Left kidney (tissue), 2 donors: ENCODE data around the gene MMP15. TPM values are rescaled to one million over a fixed set of nuclear protein-coding genes. Genes with fewer than 3 reads are reported as not detected.

Experiments
- DNase-seq: peaks from one replicate; pipeline ENCODE4 v3.0.0-alpha.2; 2013
- polyA plus RNA-seq: library from polyadenylated mRNA; unstranded; fragments of 120-200 nt; gene quantifications from one replicate; pipeline ENCODE4 v1.2.1, GENCODE V29; 2013; ENCODE audit not compliant: insufficient read length

MMP15 gene
- polyA plus RNA-seq, 1 donor = 12.1 TPM

DNA sequence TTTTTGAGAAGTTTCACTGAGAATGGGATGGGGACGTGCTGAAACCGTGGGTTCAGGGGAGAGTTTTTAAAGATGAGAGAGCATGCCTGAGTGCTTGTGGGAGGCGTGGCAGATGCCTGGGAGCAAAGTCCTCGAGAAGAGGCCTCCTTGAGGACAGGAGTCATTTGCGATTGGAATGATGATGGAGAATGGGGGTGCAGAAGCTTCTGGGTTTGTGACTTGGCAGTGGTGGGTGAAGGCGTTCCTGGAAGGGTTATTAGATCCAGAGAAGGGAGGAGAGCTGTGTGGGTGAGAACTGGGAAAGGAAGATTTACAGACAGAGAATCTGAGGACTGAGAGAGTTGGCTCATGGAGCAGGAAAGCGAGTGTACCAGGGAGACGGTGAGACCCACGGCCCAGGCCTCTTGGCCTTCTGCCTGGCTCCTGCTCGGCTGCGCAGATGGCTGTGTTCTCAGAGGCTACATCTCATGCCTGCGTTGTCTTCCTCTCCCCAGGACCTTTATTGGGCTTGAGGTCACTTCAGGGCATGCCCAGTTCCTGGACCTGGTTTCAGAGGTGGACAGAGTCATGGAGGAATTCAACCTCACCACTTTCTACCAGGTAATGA is 8.6 kb upstream of the MMP15 start:
- DNase-seq = no peak

DNA sequence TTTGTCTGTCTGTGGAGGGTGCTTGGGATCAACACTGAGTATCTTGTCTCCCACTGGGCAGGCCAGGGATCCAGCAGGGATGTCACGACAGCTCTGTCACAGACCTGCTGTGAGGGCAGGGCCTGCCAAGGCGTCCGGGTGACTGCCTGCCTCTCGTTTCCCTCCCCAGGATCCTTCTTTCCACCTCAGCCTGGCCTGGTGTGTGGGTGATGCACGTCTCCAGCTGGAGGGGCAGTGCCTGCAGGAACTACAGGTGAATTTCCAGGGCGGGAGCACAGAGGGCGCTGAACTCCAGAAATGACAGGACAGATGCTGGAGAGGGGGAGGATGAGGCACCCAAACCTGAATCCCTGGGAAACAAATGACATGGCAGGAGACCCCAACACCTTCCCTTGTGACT is 6.8 kb upstream of the MMP15 start:
- no peak for DNase-seq

DNA sequence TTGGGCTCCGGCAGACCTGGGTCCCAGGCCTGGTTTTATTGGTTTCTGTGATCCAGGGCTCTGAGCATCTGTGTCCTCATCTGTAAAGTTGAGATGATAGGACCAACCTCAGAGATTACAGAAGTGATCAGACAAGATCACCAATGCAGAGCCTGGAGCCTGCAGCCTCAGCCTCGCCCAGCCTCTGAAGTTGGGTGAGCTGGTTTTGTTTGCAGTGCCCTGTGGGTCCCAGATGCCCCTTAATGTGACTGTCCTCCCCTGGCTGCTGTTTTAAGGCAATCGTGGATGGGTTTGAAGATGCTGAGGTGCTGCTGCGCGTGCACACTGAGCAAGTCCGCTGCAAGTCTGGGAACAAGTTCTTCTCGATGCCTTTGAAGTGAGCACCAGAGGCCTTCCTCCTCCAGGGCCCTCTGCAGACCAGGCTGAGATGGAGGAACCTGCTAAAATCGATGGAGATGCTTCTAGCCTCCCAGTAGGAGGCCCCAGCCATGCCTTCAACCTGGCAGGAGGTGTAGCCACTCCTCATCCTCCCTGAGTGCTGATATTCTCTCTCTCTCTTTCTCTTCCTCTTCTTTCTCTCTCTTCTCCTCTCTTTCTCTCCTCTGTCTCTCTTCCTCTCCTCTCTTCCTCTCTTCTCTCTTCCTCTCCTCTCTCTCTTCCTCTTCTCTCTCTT is 5.6 kb upstream of the MMP15 start:
- no peak for DNase-seq

DNA sequence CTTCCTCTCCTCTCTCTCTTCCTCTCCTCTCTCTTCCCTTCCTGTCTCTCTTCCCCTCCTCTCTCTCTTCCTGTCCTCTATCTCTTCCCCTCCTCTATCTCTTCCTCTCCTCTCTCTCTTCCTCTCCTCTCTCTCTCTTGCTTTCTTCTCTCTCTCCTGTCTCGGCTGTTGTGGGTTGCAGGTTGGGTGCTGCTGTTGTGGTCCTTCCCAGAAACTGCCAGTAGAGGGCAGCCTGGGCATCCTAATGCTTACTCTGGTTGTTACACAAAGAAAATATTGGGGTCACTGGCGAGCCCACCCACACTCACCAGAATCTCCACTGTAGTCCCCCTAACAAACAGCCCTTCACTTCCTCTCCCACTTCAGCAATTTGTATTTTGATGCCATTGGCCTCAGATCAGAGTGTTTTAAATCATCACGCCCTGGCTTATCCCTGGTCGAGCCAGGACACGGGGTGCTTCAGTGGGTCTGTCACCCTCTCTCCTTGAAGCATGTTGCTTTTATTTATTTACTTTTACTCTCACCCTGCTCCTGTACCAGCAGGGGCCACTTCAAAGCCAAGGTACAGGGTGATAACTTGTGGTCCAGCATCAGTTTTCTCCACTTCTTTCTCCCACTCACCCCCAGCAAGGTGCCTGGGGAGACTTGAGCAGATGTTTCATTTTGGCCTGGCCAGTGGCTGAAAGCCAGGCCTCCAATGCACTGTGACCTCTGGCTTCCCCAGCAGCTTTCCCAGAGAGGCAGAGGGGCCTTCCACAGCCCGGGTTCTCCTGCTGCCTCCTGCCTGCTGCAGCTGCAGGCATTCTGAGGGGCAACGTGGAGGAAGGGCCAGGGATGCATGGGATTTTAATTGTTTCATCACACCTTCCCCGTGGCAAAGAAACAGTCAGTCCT is 4.7 kb upstream of the MMP15 start:
- DNase-seq = no peak

DNA sequence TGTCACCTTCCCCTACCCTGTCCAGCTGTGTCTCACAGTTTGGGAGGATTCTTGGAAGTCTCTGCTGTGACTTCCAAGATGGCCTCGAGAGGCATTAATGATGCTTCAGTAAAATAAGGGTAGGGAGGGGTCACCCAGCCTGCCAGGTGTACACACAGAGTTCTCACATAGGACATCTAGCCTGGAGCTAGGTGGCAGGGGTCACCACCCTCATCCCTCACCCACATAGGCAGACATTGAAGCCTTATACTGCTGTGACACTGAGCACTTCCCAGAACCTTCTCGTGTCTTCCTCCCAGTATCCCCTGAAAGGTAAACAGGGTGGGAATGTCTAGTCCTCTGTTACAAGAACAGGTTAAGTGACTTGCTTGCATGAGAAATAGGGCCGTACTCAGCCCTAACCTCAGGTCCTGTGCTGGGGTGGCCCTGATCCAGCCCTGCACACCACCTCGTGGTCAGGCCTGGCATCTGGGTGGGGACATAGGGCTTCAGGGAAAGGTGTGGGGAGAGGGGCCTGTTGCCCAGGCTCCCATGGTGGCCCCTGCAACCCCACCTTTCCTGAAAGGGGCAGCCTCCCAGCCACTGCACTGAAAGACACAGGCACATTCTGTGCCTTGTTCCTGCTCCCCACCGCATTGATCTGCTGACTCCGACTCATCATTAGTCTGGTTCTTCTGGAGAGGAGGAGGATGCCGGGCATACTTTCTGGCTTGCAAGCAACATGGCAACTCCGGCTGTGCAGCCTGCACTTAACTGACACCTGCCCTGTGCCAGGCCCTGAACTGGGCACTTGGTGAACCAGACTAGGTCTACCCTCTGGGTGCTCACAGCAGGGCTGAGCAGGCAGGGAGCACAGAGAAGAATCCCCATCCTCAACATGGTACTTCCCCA is 3.6 kb upstream of the MMP15 start:
- no peak for DNase-seq

DNA sequence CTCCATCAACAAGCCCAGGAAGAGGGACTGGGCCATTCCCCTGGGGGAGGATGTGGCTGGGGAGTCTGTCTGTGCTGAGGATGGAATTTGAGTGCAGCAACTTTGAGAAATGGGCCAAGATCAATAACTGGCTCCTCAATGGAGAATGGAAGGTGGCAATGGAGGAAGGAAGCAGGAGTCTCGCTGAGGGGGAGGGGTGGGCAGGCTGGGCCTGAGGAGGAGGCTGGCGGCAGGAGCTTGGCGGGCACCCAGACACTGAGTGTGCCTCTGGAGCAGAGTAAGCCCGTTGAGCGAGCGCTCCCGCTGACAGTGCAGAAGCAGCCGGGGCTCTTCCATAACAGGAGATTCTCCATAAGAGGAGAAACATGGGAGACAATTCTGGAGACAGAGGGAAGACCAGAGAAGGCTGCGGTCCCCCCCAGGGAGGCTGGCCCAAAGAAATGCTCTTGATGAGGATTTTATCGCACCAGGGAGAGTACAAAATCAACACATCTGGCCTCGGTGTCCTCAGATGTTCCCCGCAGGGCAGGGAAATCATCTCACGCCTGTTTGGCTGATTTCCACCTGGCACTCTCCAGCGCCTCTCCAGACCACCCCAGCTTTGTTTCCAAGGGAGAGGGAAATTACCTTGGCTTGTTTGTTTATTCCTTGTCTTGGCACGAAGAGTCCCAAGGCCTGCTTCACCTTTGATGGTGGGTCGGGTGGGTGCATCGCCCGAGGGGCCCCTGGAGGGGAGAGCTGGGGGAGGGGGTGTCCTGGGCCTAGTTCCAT is 2.8 kb upstream of the MMP15 start:
- no peak for DNase-seq

DNA sequence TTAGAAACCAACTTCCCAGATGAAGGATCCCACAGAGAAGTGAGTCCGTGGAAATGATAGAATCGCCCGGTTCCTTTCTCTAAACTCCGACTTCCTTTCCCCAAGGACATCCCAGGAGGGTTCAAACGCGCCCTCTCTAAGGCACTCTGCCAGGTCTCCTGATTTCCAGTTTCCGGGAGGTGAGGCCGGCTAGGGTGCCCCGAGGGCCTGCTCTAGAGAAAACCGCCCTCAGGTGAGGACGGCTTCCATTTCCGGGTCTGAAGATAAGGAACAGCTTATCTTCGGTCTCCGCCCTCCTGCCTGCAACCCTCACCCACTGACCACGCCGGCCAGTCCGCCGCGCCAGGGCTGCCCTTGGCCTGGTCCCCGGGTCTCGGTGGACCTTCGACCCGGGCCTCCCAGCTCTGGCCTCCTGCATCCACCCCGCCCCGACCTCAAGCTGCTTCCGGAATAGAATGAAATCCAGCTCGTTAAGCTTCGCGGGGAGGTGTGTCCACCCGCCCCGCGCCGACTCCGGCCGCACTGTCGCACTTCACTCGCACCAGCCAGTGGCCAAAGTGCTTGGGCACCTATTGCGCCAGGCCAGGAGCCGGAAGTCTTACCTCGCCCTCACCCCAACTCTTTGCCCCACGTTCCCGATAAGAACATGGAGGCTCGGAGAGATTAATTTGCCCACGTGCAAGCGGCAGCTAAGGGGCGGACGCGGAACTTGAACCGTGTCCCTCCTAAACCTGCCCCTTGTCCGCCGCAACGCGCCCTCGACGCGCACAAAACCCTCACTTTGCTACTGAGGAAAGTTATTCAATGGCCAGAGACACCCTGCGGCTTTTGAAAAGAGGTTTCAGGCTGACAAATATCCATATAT is 836 bp upstream of the MMP15 start:
- no peak for DNase-seq

DNA sequence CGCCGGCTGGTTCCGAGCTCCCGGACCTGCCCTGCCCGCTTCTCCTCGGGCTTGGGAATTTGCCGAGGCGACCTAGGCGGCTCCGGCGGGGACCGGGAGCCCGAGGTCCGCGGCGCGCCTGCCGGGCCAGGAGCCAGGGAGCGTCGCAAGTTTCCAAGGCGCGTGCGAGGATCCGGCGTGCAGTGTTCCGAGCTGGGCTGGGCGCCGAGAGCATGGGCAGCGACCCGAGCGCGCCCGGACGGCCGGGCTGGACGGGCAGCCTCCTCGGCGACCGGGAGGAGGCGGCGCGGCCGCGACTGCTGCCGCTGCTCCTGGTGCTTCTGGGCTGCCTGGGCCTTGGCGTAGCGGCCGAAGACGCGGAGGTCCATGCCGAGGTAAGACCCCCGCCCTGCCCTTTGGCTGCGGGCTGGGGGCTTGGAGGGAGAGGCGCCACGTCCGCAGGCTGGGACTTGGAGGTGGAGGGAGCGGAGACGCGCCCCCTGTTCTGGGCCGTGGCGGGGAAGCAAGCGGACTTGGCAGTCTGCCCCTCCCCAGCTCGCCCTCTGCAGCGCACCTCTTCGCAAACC is 668 bp downstream of the MMP15 start:
- no peak for DNase-seq

DNA sequence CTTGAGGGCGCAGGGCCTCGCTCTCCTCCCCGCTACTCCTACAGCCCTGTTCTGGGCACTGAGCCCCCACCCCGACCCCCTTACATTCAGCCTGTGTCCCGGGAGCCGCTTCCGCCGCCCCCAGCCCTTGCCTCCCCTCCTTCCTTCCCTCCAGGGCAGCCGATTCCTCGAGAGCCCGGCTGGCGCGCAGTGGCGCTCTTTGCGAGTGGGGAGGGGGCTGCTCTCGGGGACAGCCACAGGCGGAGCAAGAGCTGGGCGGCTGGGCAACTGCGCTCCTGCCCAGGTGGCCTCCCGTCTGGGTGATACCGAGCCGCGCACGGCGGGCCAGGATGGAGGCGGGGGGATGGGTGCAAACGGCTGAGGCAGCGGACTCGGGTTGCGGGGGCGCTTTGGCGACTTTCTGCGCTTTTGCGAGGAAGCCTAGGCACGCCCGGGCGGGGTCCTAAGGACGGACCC is 1.2 kb downstream of the MMP15 start:
- no peak for DNase-seq

DNA sequence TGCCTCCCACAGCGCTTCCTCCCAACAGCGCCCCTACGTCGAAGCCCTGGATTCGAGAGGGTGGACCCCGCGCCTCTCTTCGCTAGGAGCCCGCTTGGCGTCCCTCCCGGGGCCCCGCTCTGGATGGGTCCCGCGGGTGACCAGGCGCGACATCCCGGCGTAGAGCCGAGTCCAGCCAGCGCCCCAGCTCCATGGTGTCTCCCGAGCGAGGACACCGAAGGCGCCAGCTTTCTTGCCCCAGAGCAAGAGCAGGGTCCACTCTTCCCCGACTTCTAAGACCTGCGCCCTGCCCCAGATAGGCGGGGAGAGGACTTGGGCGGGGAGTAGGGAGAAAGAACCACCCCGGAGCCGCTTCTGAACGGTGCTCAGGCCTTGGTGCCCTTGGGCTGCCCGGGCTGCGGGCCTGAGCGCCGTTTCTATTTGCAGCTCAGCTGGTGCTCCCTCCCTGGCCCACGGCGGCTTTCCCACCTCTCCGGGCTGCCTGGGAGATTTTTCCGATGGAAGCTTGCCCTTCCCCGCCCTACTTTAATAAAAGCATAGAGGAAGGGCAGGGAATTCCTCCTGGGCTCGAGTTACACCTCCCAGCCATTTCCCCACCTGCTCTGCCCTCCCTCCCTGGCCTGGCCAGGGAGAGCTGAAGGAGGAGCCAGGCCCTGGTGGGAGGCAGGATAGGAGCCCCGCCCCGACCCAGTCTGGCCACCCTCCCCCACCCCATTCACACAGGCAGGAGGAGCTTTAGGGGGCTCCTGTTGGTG is 1.8 kb downstream of the MMP15 start:
- no peak for DNase-seq

DNA sequence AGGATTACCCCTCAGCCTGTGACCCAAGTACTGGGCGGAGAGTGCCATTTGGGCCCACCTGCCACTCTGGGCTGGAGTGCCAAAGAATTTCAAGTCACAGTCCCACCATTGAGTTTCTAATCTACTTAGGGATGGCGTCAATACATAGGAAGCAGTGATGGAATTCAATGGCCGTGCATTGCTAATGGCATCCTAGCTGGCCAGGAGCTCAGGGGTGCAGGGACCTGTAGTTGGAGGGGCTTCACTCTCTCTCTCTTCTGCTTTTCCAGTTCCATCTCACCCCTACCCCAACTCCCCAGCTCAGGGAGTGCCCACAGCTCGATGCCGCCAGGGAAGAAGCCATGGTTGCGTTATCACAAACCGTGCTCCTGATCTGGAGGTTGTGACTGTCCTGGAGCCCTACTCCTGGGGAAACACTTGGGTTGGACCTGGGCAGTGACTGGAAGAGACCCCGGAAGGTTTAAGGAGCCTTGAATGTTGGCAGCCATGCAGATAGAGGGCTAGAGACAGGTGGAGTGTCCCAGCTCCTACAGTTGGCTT is 2.4 kb downstream of the MMP15 start:
- DNase-seq = no peak

DNA sequence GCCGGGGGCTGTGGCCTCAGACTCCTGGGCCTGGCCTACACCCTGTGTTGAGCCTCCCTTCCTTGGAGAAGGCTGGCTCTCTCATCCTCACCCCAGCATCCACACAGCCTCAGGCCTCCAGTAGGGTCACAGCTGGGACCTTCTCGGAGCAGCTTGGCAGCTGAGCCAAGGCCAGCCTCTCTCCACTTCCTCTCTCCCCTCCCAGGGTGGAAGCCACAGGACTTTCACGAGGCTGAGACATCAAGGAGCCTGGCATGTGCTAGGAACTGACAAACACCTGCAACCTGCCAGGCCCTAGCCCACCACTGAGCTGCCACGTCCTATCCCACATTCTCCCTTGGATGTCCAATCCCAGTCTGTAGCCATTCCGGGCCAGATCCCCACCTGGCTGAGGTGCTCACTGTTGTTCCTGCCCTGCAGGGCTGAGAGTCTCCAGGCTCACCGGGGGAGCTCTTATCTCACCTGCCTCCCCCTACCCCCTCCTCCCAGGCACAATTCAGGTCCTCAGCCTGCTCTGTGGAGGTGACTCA is 3.1 kb downstream of the MMP15 start:
- no peak for DNase-seq

DNA sequence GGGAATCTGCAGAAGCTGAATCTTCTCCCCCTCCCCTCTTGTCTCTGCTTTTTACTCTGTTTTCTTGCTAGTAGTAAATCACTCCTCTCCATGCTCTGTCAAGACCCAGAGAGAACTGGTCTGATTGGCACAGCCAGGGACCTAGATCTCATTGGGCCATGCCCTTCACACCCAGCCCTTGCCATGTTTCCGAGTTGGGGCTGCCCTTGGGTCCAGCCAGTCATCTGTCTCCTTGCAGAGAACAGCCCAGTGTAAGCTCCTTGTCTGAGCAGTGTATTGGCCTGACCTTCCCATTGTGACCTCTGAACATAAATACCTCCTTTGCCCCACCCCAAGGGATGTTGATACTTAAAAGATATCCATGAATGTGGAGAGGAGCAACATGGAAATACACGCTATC is 3.9 kb downstream of the MMP15 start:
- no peak for DNase-seq

DNA sequence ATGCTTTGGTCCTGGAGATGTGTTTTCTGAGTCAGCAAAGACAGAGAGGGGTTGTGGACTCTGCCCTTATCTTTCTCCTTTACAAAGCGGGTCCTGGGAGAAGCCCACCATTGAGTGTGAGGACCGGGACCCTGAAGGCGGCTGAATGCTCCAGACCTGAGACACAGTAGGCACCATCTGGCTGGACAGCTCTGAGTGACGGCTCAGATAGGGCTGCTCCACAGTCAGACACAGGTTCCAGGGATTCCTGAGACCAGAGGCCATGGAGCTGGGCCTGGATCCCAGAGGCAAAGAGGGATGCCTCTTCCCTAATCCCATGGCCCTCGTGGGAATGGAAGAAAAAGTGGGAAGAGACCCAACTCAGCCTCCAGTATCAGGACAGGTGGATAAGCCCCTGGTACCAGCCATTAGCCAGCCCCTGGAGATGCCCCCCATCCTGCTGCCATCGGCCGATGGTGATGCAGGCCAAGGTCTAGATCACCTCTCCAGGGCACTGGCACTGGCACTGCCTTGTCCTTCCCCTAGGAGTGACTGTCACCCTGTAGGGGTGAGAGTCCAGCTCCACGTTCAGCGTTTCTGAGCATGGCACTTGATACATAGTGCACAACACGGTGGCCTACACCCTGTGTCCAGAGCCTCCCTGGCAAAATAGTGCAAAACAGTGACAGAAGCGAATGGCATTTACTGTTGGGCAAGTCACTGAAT is 4.7 kb downstream of the MMP15 start:
- DNase-seq = no peak

DNA sequence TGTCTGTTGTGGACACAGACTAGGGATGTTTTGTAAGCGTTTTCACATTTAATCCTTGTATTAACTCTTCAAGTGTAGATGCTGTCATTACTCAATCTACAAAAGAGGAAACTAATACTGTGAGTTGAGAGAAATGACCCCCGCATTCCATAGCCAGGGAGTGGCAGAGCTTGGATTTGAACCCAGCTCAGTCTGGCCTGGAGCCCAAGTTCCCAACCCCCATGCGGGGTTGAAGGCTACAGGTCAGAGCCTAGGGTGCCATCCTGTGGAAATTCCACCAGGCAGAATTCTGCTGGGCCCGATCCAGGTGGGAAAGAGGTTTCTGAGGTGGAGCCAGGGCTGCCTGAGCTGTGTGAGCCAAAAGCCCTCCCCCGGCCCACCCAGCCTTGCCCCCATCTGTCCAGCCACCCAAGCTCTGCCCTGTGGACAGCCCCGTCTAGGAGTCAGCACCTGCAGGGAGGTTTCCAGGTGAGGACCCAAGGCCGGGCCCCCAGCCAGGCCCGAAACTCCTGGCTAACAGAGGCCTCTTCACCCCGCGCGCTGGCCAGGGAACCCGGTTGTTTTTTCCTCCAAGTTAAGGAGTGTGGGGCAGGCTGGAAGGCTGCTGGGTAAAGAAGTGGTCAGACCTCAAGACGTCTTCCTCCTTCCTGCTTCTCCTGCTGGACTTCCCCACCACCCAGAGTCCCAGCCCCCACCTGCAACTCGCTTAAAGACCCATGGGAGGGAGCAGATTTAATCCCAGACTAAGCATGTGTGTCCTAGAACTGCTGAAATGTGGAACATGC is 5.7 kb downstream of the MMP15 start:
- DNase-seq = no peak

DNA sequence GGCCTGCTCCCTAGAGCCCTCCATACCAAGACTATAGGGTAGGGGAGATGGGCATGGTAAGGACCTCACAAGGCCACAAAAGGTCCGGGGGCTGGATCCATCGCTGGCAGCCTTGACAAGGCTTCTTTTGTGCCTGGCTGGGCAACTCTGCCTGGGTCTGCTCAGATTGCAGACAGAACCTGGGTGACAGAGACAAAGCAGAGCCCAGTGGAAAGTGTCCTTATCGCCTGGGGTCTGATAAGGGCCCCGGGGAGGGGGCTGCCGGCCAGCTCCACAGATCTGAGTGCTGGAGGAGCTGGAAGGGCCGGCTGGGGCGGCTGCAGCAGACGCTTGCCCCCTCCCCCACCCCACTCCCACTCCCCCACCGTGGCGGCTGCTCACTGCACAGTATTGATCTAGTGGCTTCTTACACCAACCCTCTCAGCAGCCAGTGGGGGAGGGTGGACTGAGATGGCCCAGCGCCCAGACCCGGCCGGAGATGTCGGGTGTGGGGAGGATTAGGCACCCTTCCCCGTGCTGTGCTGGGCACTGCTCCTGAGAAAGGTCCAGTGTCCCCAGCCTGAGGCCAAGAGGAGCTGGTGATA is 7.2 kb downstream of the MMP15 start:
- DNase-seq = no peak
